Right atrium auricular region (tissue), 2 donors: Measurements from ENCODE around the gene IFIT5. TPM values are rescaled to one million over a fixed set of nuclear protein-coding genes. Genes with fewer than 3 reads are reported as not detected.

Experiments
- DNase-seq: peaks from one replicate; pipeline ENCODE4 v3.0.0-alpha.2; 2019; ENCODE audit warnings: low spot score
- H3K27ac ChIP-seq, 2 donors: fragments of 200-600 bp; sonication (generic); 1 replicate in 1 of 2; 2 replicates in 1 of 2; pipeline ENCODE4 v1.5.1; 2016 to 2019
- H3K27me3 ChIP-seq, 2 donors: fragments of 200-600 bp; sonication (generic); one replicate each; pipeline versions ENCODE4 v1.5.1 to v1.6.0; 2017 to 2019
- H3K36me3 ChIP-seq: fragments of 200-600 bp; sonication (generic); one replicate; pipeline ENCODE4 v1.5.1; 2016
- H3K4me1 ChIP-seq, 2 donors: fragments of 200-600 bp; sonication (generic); one replicate each; pipeline versions ENCODE4 v1.5.1 to v1.6.0; 2017 to 2019
- H3K4me3 ChIP-seq, 2 donors: fragments of 200-600 bp; sonication (generic); 1 replicate in 1 of 2; 2 replicates in 1 of 2; pipeline ENCODE4 v1.5.1; 2017 to 2019; ENCODE audit warnings: mild to moderate bottlenecking in 1 of 2, moderate library complexity in 1 of 2
- H3K9me3 ChIP-seq, 2 donors: fragments of 200-600 bp; sonication (generic); one replicate each; pipeline ENCODE4 v1.5.1; 2019
- total RNA-seq, 2 donors: library from RNA; depleted of rRNA; stranded (reverse); fragments of >200 nt; gene quantifications; one replicate each; pipeline ENCODE4 v1.1.0, GENCODE V29; 2016
- TF ChIP-seq, protein P1 (sequence below), 2 donors: fragments of 200-600 bp; sonication (generic); IDR thresholded peaks; one replicate each; pipeline ENCODE4 v1.5.1; 2019; ENCODE audit warnings: antibody characterized with exemption in 2 of 2

The IFIT5 gene
- total RNA-seq, 2 donors from 2014 or later, result 6.9 to 11.1 TPM

- Histone ChIP-seq H3K36me3 (no peaks in the 10 kb centered on the region), H3K27ac (no peak overlapping the region), H3K4me1 (peaks cover 0 to 8% of the 10 kb centered on the region in 2 donors), H3K9me3 (no peaks in the 10 kb centered on the region), H3K4me3 (no peak overlapping the region), H3K27me3 (no peaks in the 10 kb centered on the region)
- no peak for DNase-seq
- TF ChIP-seq, protein P1, sequence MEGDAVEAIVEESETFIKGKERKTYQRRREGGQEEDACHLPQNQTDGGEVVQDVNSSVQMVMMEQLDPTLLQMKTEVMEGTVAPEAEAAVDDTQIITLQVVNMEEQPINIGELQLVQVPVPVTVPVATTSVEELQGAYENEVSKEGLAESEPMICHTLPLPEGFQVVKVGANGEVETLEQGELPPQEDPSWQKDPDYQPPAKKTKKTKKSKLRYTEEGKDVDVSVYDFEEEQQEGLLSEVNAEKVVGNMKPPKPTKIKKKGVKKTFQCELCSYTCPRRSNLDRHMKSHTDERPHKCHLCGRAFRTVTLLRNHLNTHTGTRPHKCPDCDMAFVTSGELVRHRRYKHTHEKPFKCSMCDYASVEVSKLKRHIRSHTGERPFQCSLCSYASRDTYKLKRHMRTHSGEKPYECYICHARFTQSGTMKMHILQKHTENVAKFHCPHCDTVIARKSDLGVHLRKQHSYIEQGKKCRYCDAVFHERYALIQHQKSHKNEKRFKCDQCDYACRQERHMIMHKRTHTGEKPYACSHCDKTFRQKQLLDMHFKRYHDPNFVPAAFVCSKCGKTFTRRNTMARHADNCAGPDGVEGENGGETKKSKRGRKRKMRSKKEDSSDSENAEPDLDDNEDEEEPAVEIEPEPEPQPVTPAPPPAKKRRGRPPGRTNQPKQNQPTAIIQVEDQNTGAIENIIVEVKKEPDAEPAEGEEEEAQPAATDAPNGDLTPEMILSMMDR (IDR thresholded peaks at IDR 0.05), result no peak
These were observed 10.6 kb downstream of the IFIT5 start for GRCh38 chr10:89425000-89425399.

DNA sequence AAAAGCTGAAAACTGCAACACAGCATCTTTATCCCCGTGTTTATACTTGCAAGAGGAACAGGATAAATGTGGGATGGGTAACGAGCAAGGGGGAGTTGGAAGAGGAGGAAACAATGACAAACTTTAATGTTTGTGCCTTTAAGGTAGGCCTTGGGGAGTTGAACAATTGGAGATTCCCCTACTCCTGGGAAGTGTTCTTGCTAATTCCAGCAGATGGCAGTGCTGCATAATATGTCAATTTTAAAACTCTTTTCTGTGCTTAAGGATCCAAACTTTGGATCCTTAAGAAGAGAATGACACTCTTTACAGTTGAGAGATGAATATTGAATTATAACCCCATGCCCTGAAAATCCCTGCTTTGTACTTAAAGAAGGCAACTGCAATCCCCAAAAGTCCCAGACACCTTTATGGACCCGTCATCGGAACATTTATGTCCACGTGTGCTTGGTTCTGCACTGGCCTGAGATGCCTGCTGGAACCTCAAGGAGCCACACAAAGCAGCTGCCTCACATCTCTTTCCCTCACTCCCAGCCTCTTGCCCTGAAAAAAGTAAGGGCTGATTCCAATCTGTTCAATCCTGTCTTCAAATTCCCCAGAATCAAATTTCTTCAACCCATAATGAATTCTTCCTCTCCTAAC lies 12.0 kb downstream of the IFIT5 start:
- Histone ChIP-seq H3K4me3 (no peak overlapping the region), H3K4me1 (peaks cover 0 to 8% of the 10 kb centered on the region in 2 donors), H3K27me3 (no peaks in the 10 kb centered on the region), H3K9me3 (no peaks in the 10 kb centered on the region), H3K36me3 (no peaks in the 10 kb centered on the region), H3K27ac (no peak overlapping the region)
- TF ChIP-seq, protein P1 (IDR thresholded peaks at IDR 0.05), result peak; percentile 69 to 89
- no peak for DNase-seq

DNA sequence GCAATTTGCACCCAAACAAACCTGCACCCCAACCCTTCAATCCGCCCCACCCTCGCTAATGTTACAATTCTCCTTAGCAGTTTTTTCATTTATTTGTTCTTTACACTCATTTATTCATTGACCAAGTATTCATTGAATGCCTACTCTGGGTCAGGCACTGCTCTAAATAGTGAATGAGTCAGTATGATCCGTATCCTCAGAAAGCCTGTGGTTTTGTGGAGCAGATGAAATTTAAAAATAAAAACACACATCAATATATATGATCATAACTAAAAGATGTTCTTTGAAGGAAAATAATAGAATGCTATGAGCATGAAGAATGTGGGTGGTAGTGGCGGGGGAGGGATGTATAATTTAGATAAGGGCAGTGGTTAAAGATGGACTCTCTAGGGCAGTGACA lies 13.3 kb downstream of the IFIT5 start:
- peak overlapping the region in 1 of 2 donors; percentile 77 for H3K27ac ChIP-seq
- H3K9me3 ChIP-seq, result no peaks in the 10 kb centered on the region
- TF ChIP-seq, protein P1 (IDR thresholded peaks at IDR 0.05), result no peak
- no peak for DNase-seq
- no peaks in the 10 kb centered on the region for H3K36me3 ChIP-seq
- peaks cover 0 to 17% of the 10 kb centered on the region in 2 donors for H3K4me1 ChIP-seq
- no peaks in the 10 kb centered on the region for H3K27me3 ChIP-seq
- no peak overlapping the region for H3K4me3 ChIP-seq

- Histone ChIP-seq H3K4me1 (peaks cover 0 to 21% of the 10 kb centered on the region in 2 donors), H3K27ac (peak overlapping the region; percentile 7 to 77), H3K27me3 (no peaks in the 10 kb centered on the region), H3K36me3 (no peaks in the 10 kb centered on the region), H3K9me3 (no peaks in the 10 kb centered on the region), H3K4me3 (no peak overlapping the region)
- TF ChIP-seq, protein P1 (IDR thresholded peaks at IDR 0.05), result no peak
- no peak for DNase-seq
These were observed 14.5 kb downstream of the IFIT5 start for GRCh38 chr10:89428877-89429276.

DNA sequence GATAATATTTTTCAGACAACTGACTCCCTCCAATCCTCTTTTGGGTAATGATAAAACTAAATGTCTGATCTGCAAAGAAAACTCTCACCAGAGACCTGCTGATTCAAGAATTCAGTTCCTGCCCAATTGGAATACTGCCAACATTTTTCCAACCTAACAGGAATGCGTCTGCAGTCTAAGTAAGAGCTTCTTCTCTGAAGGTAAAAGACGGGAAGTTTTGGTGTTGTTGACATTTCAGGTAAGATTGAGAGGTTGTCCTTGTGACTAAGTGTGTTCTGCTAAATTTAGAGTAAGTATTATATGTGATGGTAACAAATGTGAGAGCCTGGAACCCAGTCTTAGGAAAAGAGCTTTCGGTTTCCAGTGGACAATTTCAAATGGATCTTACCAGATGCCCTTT lies 17.6 kb downstream of the IFIT5 start:
- no peaks in the 10 kb centered on the region for H3K9me3 ChIP-seq
- TF ChIP-seq, protein P1 (IDR thresholded peaks at IDR 0.05), result no peak
- H3K4me1 ChIP-seq, result peaks cover 0 to 21% of the 10 kb centered on the region in 2 donors
- H3K4me3 ChIP-seq, result no peak overlapping the region
- H3K36me3 ChIP-seq, result no peaks in the 10 kb centered on the region
- no peaks in the 10 kb centered on the region for H3K27me3 ChIP-seq
- peak overlapping the region; percentile 15 to 26 for H3K27ac ChIP-seq
- DNase-seq, result no peak

DNA sequence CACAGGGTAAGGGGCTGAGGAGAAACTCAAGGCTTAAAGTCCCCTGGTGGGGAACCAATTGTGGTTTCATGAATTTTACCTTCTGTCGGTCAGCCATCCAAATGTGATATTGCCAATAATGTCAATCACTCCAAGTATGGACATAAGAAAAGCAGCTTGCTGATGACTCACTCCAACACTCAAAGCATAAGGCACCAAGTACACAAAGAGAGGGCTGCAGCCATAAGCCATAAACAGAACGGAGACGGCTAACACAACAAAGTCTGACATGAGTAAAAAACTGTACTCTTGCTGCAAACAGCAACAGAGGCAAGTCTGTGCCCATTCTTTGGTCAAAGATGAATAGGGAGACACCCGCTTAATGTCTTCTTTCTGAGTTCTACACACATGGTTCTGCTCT lies 24.2 kb downstream of the IFIT5 start:
- TF ChIP-seq, protein P1 (IDR thresholded peaks at IDR 0.05), result no peak
- DNase-seq, result no peak
- Histone ChIP-seq H3K4me1 (peaks cover 0 to 7% of the 10 kb centered on the region in 2 donors), H3K36me3 (peaks cover 5% of the 10 kb centered on the region), H3K27me3 (no peaks in the 10 kb centered on the region), H3K27ac (no peak overlapping the region), H3K9me3 (no peaks in the 10 kb centered on the region), H3K4me3 (no peak overlapping the region)
